Activated T-cell treated with anti-CD3 and anti-CD28 coated beads for 1 hour (primary cell): ENCODE results near the gene THEM5.

Experiments used
- DNase-seq: peaks from one replicate; pipeline ENCODE4 v3.0.0-alpha.2; 2020; ENCODE audit warnings: low read depth

Gene THEM5

GRCh38 chr1:151819976-151820623, 33.4 kb downstream of the THEM5 start:
- no peak for DNase-seq

GRCh38 chr1:151819227-151819835, 34.2 kb downstream of the THEM5 start:
- no peak for DNase-seq

DNA sequence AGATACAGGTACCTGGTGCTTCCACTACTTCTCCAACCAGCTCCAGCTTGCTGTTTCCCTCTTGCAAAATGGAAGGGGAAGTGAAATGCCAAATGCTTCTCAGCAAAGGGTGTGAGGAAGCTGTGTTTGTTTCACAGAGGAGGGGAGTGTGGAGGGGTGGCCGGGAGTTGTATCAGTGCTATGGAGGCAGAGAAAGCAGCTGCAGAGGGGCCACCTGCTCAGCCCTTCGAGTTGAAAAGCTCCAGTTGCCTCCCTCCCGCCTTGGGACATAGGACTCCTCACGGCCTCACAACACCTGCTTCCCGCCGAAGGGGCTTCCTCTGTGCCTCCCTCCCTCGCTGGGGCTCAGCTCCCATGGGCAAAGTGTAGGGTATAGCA, 36.2 kb downstream of the THEM5 start:
- DNase-seq, result no peak

DNA sequence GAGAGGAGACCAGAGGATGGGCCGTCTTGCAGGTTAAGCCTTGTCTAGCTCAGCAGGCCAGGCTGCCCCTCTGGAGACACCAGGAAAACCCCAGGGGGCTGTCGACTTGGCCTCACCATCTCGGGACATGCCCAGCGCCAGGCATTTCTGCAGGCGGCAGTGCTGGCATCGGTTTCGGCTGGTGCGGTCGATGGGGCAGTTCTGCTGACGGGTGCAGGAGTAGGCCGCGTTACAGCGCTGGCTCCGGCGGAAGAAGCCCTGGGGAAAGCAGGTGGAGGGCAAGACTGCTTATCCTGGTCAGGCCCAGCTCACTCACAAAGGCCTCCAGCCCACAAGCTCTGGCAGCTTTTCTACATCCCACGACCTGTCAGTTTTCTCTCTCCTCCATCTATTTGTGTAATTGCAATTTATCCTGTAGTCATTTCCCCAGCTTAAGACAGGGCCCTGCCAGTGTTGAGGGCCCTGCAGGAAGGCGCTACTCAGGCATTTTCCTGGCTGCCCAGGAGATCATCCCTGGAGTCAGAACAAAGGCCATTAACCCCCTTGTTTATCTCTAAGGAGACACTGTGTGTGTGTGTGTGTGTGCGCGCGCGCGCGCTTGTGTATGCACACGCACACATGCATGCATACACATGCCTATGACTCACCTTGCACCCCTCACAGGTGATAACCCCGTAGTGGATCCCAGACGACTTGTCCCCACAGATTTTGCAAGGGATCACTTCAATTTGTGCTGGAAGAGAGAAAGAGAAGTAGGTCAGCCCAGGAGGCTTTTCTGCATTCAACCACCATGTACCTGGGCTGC, 36.8 kb downstream of the THEM5 start:
- no peak for DNase-seq

DNA sequence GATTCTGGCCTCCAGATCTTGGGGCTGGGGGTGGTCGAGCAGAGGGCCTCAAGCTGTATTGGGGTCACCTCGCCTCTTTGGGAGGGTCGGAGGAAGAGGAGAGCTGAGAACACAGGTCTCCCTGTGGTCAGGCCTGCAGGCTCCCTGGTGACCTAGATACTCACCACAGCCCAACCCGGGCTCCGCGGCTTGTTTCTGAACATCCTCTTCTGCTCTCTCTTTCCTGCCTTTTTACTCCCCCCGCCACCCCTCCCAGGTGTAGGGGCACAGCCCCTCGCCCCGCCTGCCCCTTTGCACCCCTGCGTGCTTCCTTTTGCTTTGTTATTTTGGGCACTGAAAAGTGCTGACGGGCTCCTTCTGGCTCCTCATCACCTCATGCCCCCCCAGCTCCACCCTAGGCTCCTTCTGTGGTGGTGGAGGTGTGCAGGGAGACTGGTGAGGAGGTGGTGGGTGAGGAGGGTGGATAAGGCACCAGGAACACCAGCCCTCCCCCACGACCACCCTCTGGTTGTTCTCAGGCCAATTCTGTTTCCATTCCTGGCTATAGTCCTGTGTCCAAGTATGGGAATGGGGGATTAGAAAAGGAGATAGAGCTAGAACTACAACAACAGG, 37.7 kb downstream of the THEM5 start:
- DNase-seq, result no peak

GRCh38 chr1:151814971-151815545, 38.5 kb downstream of the THEM5 start:
- no peak for DNase-seq

- DNase-seq, result no peak
These were observed 39.1 kb downstream of the THEM5 start for GRCh38 chr1:151814426-151814825.

DNA sequence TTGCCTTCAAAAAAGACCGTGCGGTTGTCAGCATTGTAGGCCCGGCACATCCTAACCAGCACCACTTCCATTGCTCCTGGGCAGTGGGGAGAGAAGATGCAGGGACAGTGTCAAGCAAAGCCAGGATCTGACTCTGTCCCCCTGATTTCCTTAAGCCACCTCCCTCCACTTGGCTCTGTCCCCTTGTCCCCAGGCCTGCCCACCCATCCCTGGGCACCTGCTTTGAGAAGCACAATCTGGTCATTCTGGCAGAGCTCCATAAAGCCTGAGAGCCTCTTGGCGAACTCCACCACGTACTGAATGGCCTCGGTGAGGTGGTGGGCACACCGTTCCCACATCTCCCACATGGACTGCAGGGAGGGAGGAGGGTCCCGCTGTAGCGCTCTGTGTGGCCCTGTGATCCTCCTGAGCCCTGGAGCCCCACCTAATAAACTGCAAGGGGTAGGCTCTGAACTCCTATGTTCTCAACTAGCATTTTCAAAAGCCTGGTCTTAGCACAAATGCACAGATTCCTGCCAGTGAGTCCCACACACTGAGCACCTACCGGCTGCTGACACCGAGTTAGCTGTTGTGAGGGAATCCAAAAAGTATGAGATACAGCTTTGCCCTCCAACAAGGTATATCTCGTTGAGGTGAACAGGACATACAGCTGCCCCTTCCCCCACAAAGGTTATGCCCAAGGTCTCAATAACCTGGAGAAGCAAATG, 40.1 kb downstream of the THEM5 start:
- DNase-seq, result no peak

- no peak for DNase-seq
These were observed 42.3 kb downstream of the THEM5 start for GRCh38 chr1:151811181-151811580.

- no peak for DNase-seq
These were observed 43.4 kb downstream of the THEM5 start for GRCh38 chr1:151809985-151810556.

DNA sequence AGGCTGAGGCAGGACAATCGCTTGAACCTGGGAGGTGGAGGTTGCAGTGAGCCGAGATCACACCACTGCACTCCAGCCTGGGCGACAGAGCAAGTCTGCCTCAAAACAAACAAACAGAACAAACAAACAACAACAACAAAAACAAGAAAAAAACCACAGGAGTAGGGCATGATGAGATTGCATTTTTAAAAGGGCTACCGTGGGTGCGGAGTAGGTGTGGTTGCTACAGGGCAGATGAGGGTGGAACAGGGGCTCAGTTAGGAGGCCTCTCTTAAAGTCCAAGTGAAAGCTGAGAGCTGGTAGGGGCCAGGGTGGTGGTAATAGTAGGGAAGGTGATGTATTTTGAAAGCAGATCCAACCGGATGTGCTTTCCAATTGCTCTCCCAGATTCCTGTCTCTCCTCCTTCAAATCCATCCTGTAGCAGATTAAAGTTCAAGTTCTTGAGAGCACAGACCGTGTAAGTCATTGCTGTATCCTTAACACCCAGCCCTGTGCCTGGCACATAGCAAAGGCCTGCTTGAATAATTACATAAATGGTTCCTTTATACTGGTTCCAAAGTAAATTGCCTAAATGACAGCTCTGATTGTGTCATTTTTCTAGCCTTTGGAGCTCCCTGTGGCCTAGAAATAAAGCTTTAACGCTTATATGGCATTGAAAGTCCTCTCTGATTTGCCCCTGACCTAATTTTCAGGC, 44.1 kb downstream of the THEM5 start:
- no peak for DNase-seq

- no peak for DNase-seq
These were observed 45.7 kb downstream of the THEM5 start for GRCh38 chr1:151807766-151808165.

DNA sequence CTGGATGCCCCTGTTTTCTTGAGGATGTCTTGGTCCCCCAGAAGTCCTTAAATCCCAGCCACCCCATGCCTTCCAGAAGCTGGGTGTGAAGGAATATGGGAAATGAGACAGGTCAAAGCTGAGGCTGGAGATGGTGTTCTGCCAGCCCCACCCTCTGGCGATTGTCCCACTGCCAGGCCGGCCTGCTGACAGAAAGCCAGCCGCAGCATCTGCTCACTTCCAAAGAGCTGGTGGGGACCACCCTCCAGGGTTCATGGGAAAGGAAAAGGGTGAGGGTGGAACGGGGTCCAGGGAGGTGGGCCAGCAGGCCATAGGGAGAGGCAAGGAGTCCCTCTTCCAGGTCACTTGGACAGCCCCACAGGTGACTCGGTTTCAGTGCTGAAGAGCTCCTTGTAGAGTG, 46.4 kb downstream of the THEM5 start:
- DNase-seq, result no peak

- no peak for DNase-seq
These were observed 47.3 kb downstream of the THEM5 start for GRCh38 chr1:151806170-151806569.

DNA sequence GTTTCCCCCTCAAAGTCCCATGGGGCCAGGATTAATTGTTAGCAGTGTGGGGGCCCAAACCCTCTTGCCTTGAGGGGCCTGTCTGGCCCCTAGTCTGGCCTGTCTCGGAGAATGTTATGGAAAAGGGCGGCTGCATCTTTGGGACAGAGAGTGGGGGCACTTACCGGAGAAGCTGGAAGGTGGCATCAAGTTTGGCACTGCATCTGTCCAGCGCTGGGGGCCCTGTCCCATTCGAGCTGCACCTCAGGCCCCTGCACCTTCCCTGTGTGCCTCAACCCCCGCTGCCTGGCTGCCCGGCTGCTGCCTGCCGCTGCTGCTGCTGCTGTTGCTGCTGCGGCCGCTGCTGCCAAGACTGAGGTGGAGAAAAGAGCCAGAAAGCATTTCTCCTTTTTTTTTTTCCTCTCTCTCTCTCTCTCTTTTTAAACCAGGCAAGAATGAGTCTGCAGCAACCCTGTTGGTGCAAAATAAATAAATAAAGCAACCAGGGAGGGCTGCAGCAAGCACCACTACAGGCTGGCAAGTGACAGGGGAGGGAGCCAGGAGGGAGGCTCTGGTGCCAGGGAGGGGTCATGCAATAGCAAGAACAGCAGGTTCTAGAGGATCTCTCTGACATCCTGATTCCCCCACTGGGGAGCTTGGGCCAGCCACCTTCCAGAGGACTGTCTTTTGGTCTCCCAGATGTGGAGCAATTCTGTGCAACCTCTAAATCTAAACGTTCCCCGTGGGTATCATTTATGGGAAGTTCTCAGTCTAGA, 48.3 kb downstream of the THEM5 start, which contains the start of gene LINGO4:
Gene LINGO4 (minus strand): TSS at position 354 of the 755 bp plus-strand sequence. CDS start 2,715 bp downstream, outside the sequence.
- DNase-seq, result no peak

DNA sequence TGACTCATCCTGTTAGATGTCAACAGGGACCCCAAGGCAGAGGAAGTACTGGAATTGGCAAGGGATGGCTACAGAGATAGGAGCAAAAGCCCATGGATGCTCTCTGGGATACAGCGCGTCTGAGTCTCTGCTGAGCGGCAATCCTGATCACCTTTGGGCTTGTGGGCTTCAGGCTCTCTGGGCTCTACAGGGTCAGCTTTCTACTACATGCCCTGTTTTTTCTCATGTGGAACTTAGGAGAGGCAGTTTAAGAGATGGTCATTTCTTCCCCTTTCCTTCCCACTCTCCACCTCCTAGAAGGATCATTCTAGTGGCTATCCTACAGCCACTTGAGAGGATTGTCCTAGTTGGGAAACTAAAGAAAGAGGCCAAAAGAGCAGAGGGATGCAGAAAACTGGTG, 49.6 kb downstream of the THEM5 start:
- DNase-seq, result no peak

DNA sequence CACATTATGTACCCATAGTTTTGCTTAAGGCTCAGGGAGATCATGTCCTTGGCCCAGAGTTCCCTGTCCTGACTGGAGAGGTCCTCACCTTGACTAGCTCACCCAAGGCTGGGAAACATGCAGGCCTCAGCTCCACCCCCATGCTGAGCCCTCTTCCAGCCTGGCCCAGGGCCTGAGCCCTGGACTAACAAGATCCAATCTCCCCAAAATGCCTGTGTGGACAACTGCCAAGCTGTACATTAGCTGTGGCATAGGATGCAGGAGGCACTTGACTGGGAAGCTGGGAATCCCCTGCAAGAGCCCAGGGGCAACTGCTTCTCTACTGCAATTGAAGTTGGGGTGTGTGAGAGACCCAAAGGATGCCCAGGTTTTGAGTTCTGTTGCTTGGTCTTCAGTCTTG, 50.3 kb downstream of the THEM5 start:
- no peak for DNase-seq

DNA sequence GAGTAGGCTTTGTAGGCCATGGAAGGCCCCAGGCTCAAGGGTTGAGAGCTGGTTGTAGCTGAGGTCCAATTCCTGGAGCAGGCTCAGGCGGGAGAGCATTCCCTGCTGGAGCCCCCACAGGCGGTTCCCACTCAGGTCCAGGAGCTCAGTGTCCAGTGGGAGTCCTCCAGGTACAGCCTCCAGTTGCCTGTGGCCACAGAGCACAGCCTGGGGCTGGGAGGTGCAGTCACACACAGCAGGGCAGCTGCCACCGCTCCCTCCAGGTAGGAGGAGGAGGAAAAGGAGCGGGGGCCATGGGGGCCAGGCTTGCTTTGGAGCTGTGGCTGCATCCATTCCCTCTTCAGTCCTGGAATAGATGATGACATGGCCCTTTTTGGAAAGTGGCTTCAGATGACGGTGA, 51.1 kb downstream of the THEM5 start:
- DNase-seq, result no peak

DNA sequence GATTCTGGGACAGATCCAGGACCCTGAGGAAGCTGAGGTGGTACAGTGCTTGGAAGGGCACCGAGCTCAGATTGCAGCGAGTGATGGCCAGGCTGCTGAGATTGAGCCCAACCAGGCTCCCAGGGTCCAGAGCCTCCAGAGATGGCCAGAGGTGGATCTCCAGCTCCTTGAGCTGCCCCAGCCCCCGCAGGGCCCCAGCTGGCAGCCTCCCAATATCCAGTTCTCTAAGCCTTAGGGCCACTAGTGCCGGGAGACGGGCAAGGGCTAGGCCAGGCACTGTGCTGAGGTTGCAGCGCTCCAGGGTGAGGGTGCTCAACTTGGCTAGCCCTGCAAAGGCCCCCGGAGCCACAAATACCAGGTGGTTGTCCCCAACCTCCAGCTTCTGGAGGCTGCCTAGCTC, 51.7 kb downstream of the THEM5 start:
- no peak for DNase-seq

DNA sequence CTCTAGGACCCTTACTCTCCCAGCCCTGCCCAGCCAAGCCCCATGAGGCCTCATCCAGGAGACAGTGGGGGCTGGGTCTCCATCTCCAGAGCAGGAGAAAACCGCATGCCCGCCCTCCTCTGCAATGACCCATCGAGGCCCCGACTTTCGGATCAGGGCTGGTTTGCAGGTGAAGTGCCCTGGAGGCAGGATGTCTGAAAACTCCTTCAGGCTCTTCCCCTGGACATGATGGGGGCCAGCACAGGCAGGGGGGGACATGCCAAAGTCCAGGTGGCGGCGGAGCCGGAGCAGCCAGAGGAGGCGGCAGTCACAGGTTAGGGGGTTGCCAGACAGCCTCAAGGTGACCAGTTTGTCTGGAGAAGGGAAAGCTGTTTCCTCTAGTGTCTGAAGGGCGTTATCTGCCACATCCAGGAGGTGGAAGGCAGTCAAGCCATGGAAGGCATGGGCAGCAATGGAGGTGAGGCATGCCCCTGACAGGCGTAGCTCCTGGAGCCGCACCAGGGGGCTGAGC, 52.1 kb downstream of the THEM5 start:
- DNase-seq, result no peak
